GM12891 (cell line): Measurements from ENCODE around the gene SP1.
"Not testable (repeated sequence)": the region's sequence is repeated elsewhere in the genome, so short reads cannot be mapped to it uniquely, and the experiment has no call there.

Experiments
- POLR2A ChIP-seq: IDR thresholded peaks from 2 replicates; pipeline ENCODE4 v1.6.1; 2011; ENCODE audit warnings: low read depth, low read length, control low read depth
- POLR2AphosphoS5 ChIP-seq: IDR thresholded peaks from 2 replicates; pipeline ENCODE4 v1.6.1; 2011; ENCODE audit warnings: low read depth, low read length, control low read depth
- TAF1 ChIP-seq: IDR thresholded peaks from 2 replicates; pipeline ENCODE4 v1.6.1; 2011; ENCODE audit warnings: low read depth, low read length, control low read depth

DNA sequence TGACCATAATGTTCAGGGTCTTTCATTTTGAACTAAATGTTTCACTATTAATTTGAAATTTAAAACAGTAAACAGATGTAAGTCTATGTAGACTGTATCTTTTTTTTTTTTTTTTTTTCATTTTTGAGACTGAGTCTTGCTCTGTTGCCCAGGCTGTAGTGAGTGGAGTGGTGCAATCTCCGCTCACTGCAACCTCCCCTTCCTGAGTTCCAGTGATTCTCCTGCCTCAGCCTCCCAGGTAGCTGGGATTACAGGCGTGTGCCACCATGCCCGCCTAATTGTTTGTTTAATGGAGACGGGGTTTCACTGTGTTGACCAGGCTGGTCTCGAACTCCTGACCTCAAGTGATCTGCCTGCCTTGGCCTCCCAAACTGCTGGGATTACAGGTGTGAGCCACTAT lies 6.4 kb downstream of the SP1 start:
- TF ChIP-seq POLR2AphosphoS5, TAF1, POLR2A: not testable (repeated sequence)
